D721Med (cell line): ENCODE results near the gene TRPV2.

Experiments
- DNase-seq: peaks from one replicate; pipeline ENCODE4 v3.0.0; 2011; ENCODE audit warnings: low spot score; ENCODE audit not compliant: insufficient read length
- FAIRE-seq: peaks from 2 replicates; lab custom pipeline; 2011; peaks lifted over from hg19 to GRCh38; lab: Jason Lieb, UNC
- TF ChIP-seq, protein P1 (sequence below): IDR thresholded peaks from 2 replicates; pipeline ENCODE4 v1.5.1; 2012; ENCODE audit warnings: mild to moderate bottlenecking, control low read depth; ENCODE audit not compliant: insufficient read depth; ENCODE audit errors: missing control alignments

TRPV2 gene

DNA sequence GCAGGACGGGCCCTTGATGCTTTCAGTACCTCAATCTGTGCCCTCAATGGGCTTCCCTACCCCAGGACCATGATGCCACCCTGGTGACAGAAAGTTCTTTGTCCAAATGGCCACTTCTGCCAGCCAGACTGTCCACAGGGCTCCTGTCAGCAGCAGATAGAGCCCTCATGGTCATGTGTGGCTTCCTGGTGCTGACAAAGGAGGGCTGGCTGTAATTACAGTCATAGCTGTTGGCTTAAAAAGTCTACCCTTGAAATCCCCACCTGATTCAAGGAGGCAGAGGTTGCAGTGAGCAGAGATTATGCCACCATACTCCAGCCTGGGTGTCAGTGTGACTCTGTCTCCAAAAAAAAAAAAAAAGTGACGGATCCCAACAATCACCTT is 3.3 kb downstream of the TRPV2 start:
- no peak for FAIRE-seq
- TF ChIP-seq, protein P1, sequence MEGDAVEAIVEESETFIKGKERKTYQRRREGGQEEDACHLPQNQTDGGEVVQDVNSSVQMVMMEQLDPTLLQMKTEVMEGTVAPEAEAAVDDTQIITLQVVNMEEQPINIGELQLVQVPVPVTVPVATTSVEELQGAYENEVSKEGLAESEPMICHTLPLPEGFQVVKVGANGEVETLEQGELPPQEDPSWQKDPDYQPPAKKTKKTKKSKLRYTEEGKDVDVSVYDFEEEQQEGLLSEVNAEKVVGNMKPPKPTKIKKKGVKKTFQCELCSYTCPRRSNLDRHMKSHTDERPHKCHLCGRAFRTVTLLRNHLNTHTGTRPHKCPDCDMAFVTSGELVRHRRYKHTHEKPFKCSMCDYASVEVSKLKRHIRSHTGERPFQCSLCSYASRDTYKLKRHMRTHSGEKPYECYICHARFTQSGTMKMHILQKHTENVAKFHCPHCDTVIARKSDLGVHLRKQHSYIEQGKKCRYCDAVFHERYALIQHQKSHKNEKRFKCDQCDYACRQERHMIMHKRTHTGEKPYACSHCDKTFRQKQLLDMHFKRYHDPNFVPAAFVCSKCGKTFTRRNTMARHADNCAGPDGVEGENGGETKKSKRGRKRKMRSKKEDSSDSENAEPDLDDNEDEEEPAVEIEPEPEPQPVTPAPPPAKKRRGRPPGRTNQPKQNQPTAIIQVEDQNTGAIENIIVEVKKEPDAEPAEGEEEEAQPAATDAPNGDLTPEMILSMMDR: no peak
- DNase-seq: no peak

DNA sequence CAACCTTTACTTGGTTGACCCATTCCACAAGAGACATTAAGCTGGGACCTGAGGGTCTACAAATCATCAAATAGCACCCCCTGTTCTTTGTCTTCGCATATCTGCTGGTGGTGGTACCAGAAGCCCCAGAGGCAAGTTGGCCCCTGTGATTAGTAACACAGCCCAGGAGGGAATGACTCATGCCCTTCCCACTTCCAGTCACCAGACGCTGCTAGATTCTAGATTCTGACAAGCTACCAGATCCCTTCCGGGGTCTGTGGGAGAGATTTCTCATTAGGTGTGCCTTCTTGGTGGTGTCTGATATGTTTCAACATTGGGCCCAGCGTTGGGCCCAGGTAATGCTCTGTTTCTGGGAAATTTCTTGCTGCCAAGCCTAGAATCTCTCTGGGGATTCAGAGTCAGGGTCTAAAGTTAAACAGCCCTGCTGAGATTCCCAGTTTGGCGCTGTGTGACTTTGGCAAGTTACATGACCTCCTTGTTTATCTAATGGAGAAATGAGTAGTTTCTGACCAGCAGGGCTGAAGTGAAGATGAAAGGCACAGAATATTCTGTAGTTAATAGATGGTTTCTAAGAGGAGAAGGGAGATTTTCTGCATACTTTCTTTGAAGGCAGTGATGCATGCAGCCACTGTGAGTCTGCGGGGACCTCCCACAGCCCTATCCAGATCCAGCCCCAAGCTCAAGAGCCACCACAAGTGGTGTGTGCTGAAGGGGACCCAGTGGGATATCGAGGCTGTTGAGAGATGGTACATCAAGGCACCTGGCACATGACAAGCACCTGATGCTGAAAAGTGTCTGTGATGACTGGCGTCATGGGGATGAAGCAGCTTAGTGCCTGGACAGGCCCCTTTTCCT is 3.9 kb downstream of the TRPV2 start:
- DNase-seq: no peak
- TF ChIP-seq, protein P1: no peak
- FAIRE-seq: no peak

DNA sequence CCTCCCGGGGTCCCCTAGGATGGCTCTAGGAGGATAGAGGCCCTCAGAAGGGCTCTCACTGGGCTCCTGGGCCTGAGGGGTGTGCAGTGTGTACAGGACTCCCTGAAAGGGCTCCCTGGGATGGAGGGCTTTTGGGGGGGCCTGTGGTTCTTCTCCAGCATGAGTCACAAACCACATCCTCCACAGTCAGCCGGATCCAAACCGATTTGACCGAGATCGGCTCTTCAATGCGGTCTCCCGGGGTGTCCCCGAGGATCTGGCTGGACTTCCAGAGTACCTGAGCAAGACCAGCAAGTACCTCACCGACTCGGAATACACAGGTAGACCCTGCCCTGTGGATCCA is 4.5 kb downstream of the TRPV2 start:
- TF ChIP-seq, protein P1: no peak
- DNase-seq (no peak), FAIRE-seq (no peak)

DNA sequence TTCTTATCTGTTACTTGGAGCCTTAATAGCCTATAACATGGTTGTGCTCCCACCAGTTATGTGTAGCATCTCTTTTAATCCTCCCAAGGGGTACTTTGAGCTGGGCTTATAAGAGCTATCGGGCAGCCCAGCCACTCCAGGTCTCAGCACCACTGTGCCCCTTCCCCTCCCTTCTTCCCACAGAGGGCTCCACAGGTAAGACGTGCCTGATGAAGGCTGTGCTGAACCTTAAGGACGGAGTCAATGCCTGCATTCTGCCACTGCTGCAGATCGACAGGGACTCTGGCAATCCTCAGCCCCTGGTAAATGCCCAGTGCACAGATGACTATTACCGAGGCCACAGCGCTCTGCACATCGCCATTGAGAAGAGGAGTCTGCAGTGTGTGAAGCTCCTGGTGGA is 7.0 kb downstream of the TRPV2 start:
- TF ChIP-seq, protein P1: no peak
- DNase-seq (no peak), FAIRE-seq (no peak)

DNA sequence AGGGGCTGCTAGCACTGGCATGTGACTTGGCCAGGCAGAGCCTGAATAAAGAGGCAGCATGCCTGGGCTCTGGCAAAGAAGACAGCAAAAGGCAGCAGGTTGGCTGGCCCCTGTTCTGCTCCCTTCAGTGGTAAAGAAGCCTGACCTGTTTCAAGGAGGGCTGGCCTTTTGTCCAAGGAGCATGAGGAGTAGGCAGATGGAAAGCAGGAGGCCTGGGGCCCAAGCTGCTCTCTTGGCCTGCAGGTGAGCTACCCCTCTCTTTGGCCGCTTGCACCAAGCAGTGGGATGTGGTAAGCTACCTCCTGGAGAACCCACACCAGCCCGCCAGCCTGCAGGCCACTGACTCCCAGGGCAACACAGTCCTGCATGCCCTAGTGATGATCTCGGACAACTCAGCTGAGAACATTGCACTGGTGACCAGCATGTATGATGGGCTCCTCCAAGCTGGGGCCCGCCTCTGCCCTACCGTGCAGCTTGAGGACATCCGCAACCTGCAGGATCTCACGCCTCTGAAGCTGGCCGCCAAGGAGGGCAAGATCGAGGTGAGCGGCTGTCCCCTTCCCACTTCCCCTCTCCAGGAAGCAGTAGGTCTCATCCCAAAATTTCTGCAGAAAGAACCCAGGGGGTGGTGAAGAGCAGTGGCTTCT is 8.0 kb downstream of the TRPV2 start:
- FAIRE-seq (no peak), DNase-seq (no peak)
- TF ChIP-seq, protein P1: no peak

DNA sequence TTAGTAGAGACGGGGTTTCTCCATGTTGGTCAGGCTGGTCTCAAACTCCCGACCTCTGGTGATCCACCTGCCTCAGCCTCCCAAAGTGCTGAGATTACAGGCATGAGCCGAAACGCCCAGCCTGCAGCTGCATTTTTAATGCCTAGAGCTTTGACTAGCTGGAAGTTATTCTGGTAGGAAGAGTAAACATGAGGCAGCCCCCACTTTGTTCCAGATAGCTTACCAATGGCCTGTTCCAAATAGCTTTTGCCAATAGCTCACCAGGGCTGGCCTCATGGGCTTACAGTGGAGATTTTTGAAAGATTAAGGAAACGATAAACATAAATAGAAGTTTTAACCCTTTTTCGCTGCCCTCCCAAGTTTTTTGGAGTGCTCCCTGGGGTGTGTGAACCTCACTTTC is 9.8 kb downstream of the TRPV2 start:
- FAIRE-seq (no peak), DNase-seq (no peak)
- TF ChIP-seq, protein P1: no peak
